PC-3 (cell line): Measurements from ENCODE around the gene CELF5.

Experiments used
- CTCF ChIP-seq: fragments of 300-600 bp; sonication (generic); conservative IDR thresholded peaks from 2 replicates; pipeline ENCODE4 v1.5.1; 2017; ENCODE audit warnings: antibody characterized with exemption, low read depth, mild to moderate bottlenecking, low read length
- EZH2 ChIP-seq: fragments of 300-600 bp; sonication (generic); IDR thresholded peaks from one replicate; pipeline ENCODE4 v1.6.1; 2017; ENCODE audit warnings: antibody characterized with exemption, mild to moderate bottlenecking, low read length; ENCODE audit not compliant: unreplicated experiment

DNA sequence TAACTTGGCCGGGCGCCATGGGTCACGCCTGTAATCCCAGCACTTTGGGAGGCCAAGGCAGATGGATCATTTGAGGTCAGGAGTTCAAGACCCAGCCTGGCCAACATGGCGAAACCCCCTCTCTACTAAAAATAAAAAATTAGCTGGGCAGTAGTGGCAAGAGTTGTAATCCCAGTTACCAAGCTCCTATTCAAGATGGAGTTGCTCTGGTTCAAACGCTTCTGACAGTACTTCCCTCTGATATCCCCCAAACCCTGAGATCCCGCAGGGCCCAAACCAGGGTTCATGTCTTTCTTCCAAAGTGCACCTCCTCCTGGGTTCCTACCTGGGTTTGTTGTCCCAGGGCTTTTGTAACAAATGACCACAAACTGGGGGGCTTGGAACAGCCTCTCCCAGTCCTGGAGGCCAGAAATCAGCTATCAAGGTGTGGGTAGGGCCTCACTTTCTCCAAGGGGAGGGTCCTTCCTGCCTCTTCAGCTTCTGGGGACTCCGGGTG lies 13.7 kb downstream of the CELF5 start:
- no peak for TF ChIP-seq EZH2
- TF ChIP-seq CTCF, result no peak
